Trophoblast cell (in vitro differentiated cells and primary cell): ENCODE results near the gene MMADHC.
A peak's percentile ranks its signal among the peaks of the same experiment; 100 is the strongest.

ENCODE experiments used
- DNase-seq, 2 donors: peaks; one replicate each; pipeline ENCODE4 v3.0.0-alpha.2; 2016
- H2AFZ ChIP-seq: 2 replicates; pipeline ENCODE4 v1.6.1; 2013; ENCODE audit warnings: low read length, moderate library complexity, mild to moderate bottlenecking; ENCODE audit not compliant: insufficient read depth, poor library complexity
- H2AK5ac ChIP-seq: 2 replicates; pipeline ENCODE4 v1.6.1; 2013; ENCODE audit warnings: mild to moderate bottlenecking, low read length
- H2BK120ac ChIP-seq: 2 replicates; pipeline ENCODE4 v1.6.1; 2013; ENCODE audit warnings: low read length, mild to moderate bottlenecking, moderate library complexity; ENCODE audit not compliant: insufficient read depth, poor library complexity
- H2BK12ac ChIP-seq: 2 replicates; pipeline ENCODE4 v1.6.1; 2013; ENCODE audit warnings: mild to moderate bottlenecking, low read length, moderate library complexity
- H2BK5ac ChIP-seq: 2 replicates; pipeline ENCODE4 v1.6.1; 2013; ENCODE audit warnings: low read length, low read depth, moderate library complexity, mild to moderate bottlenecking; ENCODE audit not compliant: poor library complexity
- H3K14ac ChIP-seq: 2 replicates; pipeline ENCODE4 v1.6.1; 2013; ENCODE audit warnings: mild to moderate bottlenecking, low read length
- H3K18ac ChIP-seq: 2 replicates; pipeline ENCODE4 v1.6.1; 2013; ENCODE audit warnings: mild to moderate bottlenecking, low read length
- H3K23ac ChIP-seq: 2 replicates; pipeline ENCODE4 v1.6.1; 2013; ENCODE audit warnings: low read length
- H3K27ac ChIP-seq: 2 replicates; pipeline ENCODE4 v1.5.1; 2013; ENCODE audit warnings: low read depth, mild to moderate bottlenecking, inconsistent platforms, low read length, moderate library complexity
- H3K27me3 ChIP-seq: 2 replicates; pipeline ENCODE4 v1.6.1; 2013; ENCODE audit warnings: inconsistent platforms, mild to moderate bottlenecking, low read length, moderate library complexity; ENCODE audit not compliant: insufficient read depth
- H3K36me3 ChIP-seq, 2 experiments: 1 replicate in 1 of 2; 2 replicates in 1 of 2; pipeline ENCODE4 v1.6.1; 2013; ENCODE audit warnings: low read length in 2 of 2, mild to moderate bottlenecking in 2 of 2, moderate library complexity in 1 of 2; ENCODE audit not compliant: insufficient read depth in 2 of 2, control insufficient read depth in 1 of 2
- H3K4ac ChIP-seq: 2 replicates; pipeline ENCODE4 v1.6.1; 2013; ENCODE audit warnings: low read depth, mild to moderate bottlenecking, low read length, moderate library complexity
- H3K4me1 ChIP-seq, 2 experiments: 1 replicate in 1 of 2; 2 replicates in 1 of 2; pipeline ENCODE4 v1.6.1; 2013; ENCODE audit warnings: low read length in 2 of 2, mild to moderate bottlenecking in 2 of 2, moderate library complexity in 1 of 2; ENCODE audit not compliant: insufficient read depth in 2 of 2, control insufficient read depth in 1 of 2
- H3K4me2 ChIP-seq: 2 replicates; pipeline ENCODE4 v1.6.1; 2013; ENCODE audit warnings: inconsistent platforms, mild to moderate bottlenecking, low read length, moderate library complexity
- H3K4me3 ChIP-seq: 2 replicates; pipeline ENCODE4 v1.5.1; 2013; ENCODE audit warnings: mild to moderate bottlenecking, low read depth, low read length, inconsistent platforms
- H3K79me1 ChIP-seq: one replicate; pipeline ENCODE4 v1.6.1; 2013; ENCODE audit warnings: low read length
- H3K79me2 ChIP-seq: 2 replicates; pipeline ENCODE4 v1.6.1; 2013; ENCODE audit warnings: low read length, mild to moderate bottlenecking; ENCODE audit not compliant: control insufficient read depth, insufficient read depth, poor library complexity
- H3K9ac ChIP-seq: 2 replicates; pipeline ENCODE4 v1.6.1; 2013; ENCODE audit warnings: mild to moderate bottlenecking, low read length
- H3K9me3 ChIP-seq: 2 replicates; pipeline ENCODE4 v1.6.1; 2013; ENCODE audit warnings: low read depth, mild to moderate bottlenecking, control low read depth, inconsistent platforms, low read length; ENCODE audit not compliant: insufficient read depth
- H4K12ac ChIP-seq: 2 replicates; pipeline ENCODE4 v1.6.1; 2013; ENCODE audit warnings: low read depth, mild to moderate bottlenecking, low read length, moderate library complexity
- H4K8ac ChIP-seq: 2 replicates; pipeline ENCODE4 v1.6.1; 2013; ENCODE audit warnings: low read depth, mild to moderate bottlenecking, low read length, moderate library complexity
- H4K91ac ChIP-seq: one replicate; pipeline ENCODE4 v1.6.1; 2013; ENCODE audit warnings: low read depth, mild to moderate bottlenecking, low read length, moderate library complexity
- WGBS: extraction: QIAGEN DNeasy Blood & Tissue Kit; methylation state at CpG from one replicate; pipeline ENCODE4 v1.1.7; 2013; ENCODE audit warnings: missing lambda C conversion rate; ENCODE audit not compliant: insufficient read length, insufficient coverage; ENCODE audit errors: extremely low coverage; 5-methylcytosine and 5-hydroxymethylcytosine counted together

Gene MMADHC

GRCh38 chr2:149611100-149611820 is 23.7 kb upstream of the MMADHC start:
- H3K18ac ChIP-seq: no peak overlapping the region
- H3K9ac ChIP-seq: no peak overlapping the region
- no peak overlapping the region for H3K23ac ChIP-seq
- H4K91ac ChIP-seq: no peak overlapping the region
- no peak overlapping the region for H2BK5ac ChIP-seq
- H3K36me3 ChIP-seq: no peaks in the 10 kb centered on the region
- H3K4me2 ChIP-seq: no peak overlapping the region
- H3K9me3 ChIP-seq: peaks cover 2% of the 10 kb centered on the region
- no peaks in the 10 kb centered on the region for H3K27me3 ChIP-seq
- H4K8ac ChIP-seq: no peak overlapping the region
- no peak overlapping the region for H3K14ac ChIP-seq
- WGBS: no CpG with 5 or more reads among the region's 7 CpGs
- H3K4me1 ChIP-seq: peaks cover 0 to 2% of the 10 kb centered on the region in 2 experiments
- no peak overlapping the region for H2BK12ac ChIP-seq
- H2AK5ac ChIP-seq: no peak overlapping the region
- H3K4ac ChIP-seq: no peak overlapping the region
- H3K79me1 ChIP-seq: peaks cover 2% of the 10 kb centered on the region
- H3K4me3 ChIP-seq: no peak overlapping the region
- H2BK120ac ChIP-seq: no peak overlapping the region
- H3K27ac ChIP-seq: no peak overlapping the region
- H3K79me2 ChIP-seq: no peaks in the 10 kb centered on the region
- H4K12ac ChIP-seq: no peak overlapping the region
- DNase-seq: no peak
- H2AFZ ChIP-seq: no peak overlapping the region

GRCh38 chr2:149606251-149606811 is 18.8 kb upstream of the MMADHC start:
- Histone ChIP-seq H3K4me1 (no peaks in the 10 kb centered on the region), H4K12ac (no peak overlapping the region), H3K9me3 (peaks cover 2% of the 10 kb centered on the region), H2BK120ac (no peak overlapping the region), H3K23ac (no peak overlapping the region), H2AFZ (no peak overlapping the region), H3K36me3 (no peaks in the 10 kb centered on the region), H3K79me2 (no peaks in the 10 kb centered on the region), H4K8ac (no peak overlapping the region), H3K4me2 (no peak overlapping the region), H3K4ac (no peak overlapping the region), H3K27ac (no peak overlapping the region), H2BK5ac (no peak overlapping the region), H3K4me3 (no peak overlapping the region), H3K79me1 (no peaks in the 10 kb centered on the region), H2AK5ac (no peak overlapping the region), H3K27me3 (no peaks in the 10 kb centered on the region), H2BK12ac (no peak overlapping the region), H3K18ac (no peak overlapping the region), H3K14ac (no peak overlapping the region), H4K91ac (no peak overlapping the region), H3K9ac (no peak overlapping the region)
- DNase-seq: peak; percentile 39 to 78

- H3K23ac ChIP-seq: no peak overlapping the region
- no peaks in the 10 kb centered on the region for H3K4me1 ChIP-seq
- no peak overlapping the region for H4K12ac ChIP-seq
- no peaks in the 10 kb centered on the region for H3K36me3 ChIP-seq
- H3K4ac ChIP-seq: no peak overlapping the region
- no peak overlapping the region for H4K8ac ChIP-seq
- no peak overlapping the region for H3K4me2 ChIP-seq
- no peaks in the 10 kb centered on the region for H3K79me2 ChIP-seq
- no peak overlapping the region for H2BK12ac ChIP-seq
- H3K79me1 ChIP-seq: no peaks in the 10 kb centered on the region
- no peak overlapping the region for H2BK120ac ChIP-seq
- no peak overlapping the region for H4K91ac ChIP-seq
- no peak overlapping the region for H2AFZ ChIP-seq
- no peak overlapping the region for H3K4me3 ChIP-seq
- no peak overlapping the region for H3K14ac ChIP-seq
- no peak overlapping the region for H3K9ac ChIP-seq
- H3K18ac ChIP-seq: no peak overlapping the region
- peaks cover 2% of the 10 kb centered on the region for H3K9me3 ChIP-seq
- no peak overlapping the region for H2BK5ac ChIP-seq
- H3K27me3 ChIP-seq: no peaks in the 10 kb centered on the region
- no peak overlapping the region for H2AK5ac ChIP-seq
- H3K27ac ChIP-seq: no peak overlapping the region
- WGBS: no CpG with 5 or more reads among the region's 4 CpGs
- DNase-seq: peak in 1 of 2 donors; percentile 55
Measured at GRCh38 chr2:149603248-149603647, 15.7 kb upstream of the MMADHC start.

GRCh38 chr2:149601141-149601796 is 13.7 kb upstream of the MMADHC start:
- no peak overlapping the region for H3K9ac ChIP-seq

More at GRCh38 chr2:149601141-149601796, 13.7 kb upstream of the MMADHC start:
- H2BK12ac ChIP-seq: no peak overlapping the region
- no peaks in the 10 kb centered on the region for H3K27me3 ChIP-seq
- no peaks in the 10 kb centered on the region for H3K79me2 ChIP-seq
- H3K14ac ChIP-seq: no peak overlapping the region
- no peak overlapping the region for H2AFZ ChIP-seq
- no peak overlapping the region for H2BK5ac ChIP-seq
- H3K36me3 ChIP-seq: no peaks in the 10 kb centered on the region
- H3K4ac ChIP-seq: no peak overlapping the region
- H3K4me3 ChIP-seq: no peak overlapping the region
- H3K79me1 ChIP-seq: no peaks in the 10 kb centered on the region
- WGBS: no CpG with 5 or more reads among the region's 3 CpGs
- no peak overlapping the region for H3K27ac ChIP-seq
- H3K23ac ChIP-seq: no peak overlapping the region
- no peaks in the 10 kb centered on the region for H3K9me3 ChIP-seq
- H4K8ac ChIP-seq: no peak overlapping the region
- no peak overlapping the region for H4K91ac ChIP-seq
- H3K18ac ChIP-seq: no peak overlapping the region
- no peaks in the 10 kb centered on the region for H3K4me1 ChIP-seq
- no peak overlapping the region for H2AK5ac ChIP-seq
- H4K12ac ChIP-seq: no peak overlapping the region
- no peak overlapping the region for H3K4me2 ChIP-seq
- no peak for DNase-seq
- no peak overlapping the region for H2BK120ac ChIP-seq
